Natural killer cell (primary cell): ENCODE results near the gene DHRS13. TPM values are rescaled to one million over a fixed set of nuclear protein-coding genes. Genes with fewer than 3 reads are reported as not detected.

Experiments
- ATAC-seq, 3 donors: fragments of 150-1000 bp in 2 of 3; fragments of 200-7000 bp in 1 of 3; cut with Tn5 transposase; 1 replicate in 1 of 3; 2 replicates in 2 of 3; pipeline ENCODE4 v1.10.0; 2021; ENCODE audit warnings: mild to moderate bottlenecking in 2 of 3, moderate library complexity in 2 of 3
- DNase-seq, 2 donors: peaks; one replicate each; pipeline versions ENCODE4 v3.0.0 to v3.0.0-alpha.2; 2013 to 2021; ENCODE audit warnings: mixed read lengths in 1 of 2
- H3K27ac ChIP-seq: one replicate; pipeline ENCODE4 v1.5.1; 2013; ENCODE audit warnings: mild to moderate bottlenecking, low read length
- H3K27me3 ChIP-seq: one replicate; pipeline ENCODE4 v1.6.1; 2013; ENCODE audit warnings: low read length; ENCODE audit not compliant: control insufficient read depth, insufficient read depth
- H3K36me3 ChIP-seq: one replicate; pipeline ENCODE4 v1.6.1; 2013; ENCODE audit warnings: low read length; ENCODE audit not compliant: control insufficient read depth, insufficient read depth
- H3K4me1 ChIP-seq: one replicate; pipeline ENCODE4 v1.6.1; 2013; ENCODE audit warnings: low read length; ENCODE audit not compliant: control insufficient read depth, insufficient read depth
- H3K4me3 ChIP-seq: one replicate; pipeline ENCODE4 v1.5.1; 2013; ENCODE audit warnings: low read length
- H3K9me3 ChIP-seq: one replicate; pipeline ENCODE4 v1.6.1; 2013; ENCODE audit warnings: low read length; ENCODE audit not compliant: control insufficient read depth, insufficient read depth
- H3K27ac Mint-ChIP-seq, 2 donors: one replicate each; pipeline ENCODE4 v1.8.0; 2022; ENCODE audit warnings: mild to moderate bottlenecking in 2 of 2, mixed read lengths in 2 of 2, moderate library complexity in 1 of 2
- H3K27me3 Mint-ChIP-seq, 2 donors: one replicate each; pipeline ENCODE4 v1.8.0; 2022; ENCODE audit warnings: low read depth in 2 of 2, mixed read lengths in 2 of 2
- H3K36me3 Mint-ChIP-seq: one replicate; pipeline ENCODE4 v1.8.0; 2022; ENCODE audit warnings: mixed read lengths
- H3K4me1 Mint-ChIP-seq, 2 donors: one replicate each; pipeline ENCODE4 v1.8.0; 2022; ENCODE audit warnings: mixed read lengths in 2 of 2
- H3K4me3 Mint-ChIP-seq: one replicate; pipeline ENCODE4 v1.8.0; 2022; ENCODE audit warnings: mild to moderate bottlenecking, moderate library complexity, mixed read lengths
- H3K9me3 Mint-ChIP-seq, 2 donors: one replicate each; pipeline ENCODE4 v1.8.0; 2022; ENCODE audit warnings: mixed read lengths in 2 of 2
- WGBS: methylation state at CpG from one replicate; pipeline ENCODE4 v1.1.7; 2013; ENCODE audit warnings: missing lambda C conversion rate; ENCODE audit not compliant: insufficient coverage; 5-methylcytosine and 5-hydroxymethylcytosine counted together
- intact Hi-C: fragments of 100-400 bp; cut with micrococcal nuclease; formaldehyde crosslinking; loops from one replicate; pipeline ENCODE4 v1.14.2; 2022
- total RNA-seq, 4 donors: library from RNA; stranded (reverse); fragments of 120-200 nt in 1 of 4; gene quantifications; one replicate each; pipeline versions ENCODE4 v1.2.3 to v1.2.4, GENCODE V29; 2013 to 2022
- TF ChIP-seq, protein P1 (sequence below): fragments of 200-600 bp; IDR thresholded peaks from one replicate; pipeline ENCODE4 v1.8.0; 2022; ENCODE audit warnings: antibody characterized with exemption

DHRS13 gene
- total RNA-seq, 3 donors from 2014 or later (not counting 1 experiment from before 2014, with no cell fraction given): 22.5 to 27.3 (median 23.2) TPM

- Histone ChIP-seq H3K27me3 (no peaks in the 10 kb centered on the region), H3K9me3 (no peaks in the 10 kb centered on the region), H3K4me3 (peak overlapping the region; percentile 14), H3K27ac (peak overlapping the region; percentile 94), H3K36me3 (peaks cover 36% of the 10 kb centered on the region), H3K4me1 (peaks cover 42% of the 10 kb centered on the region)
- DNase-seq (peak; percentile 35 to 93), ATAC-seq (peak; percentile 86 to 95 (median 93))
- TF ChIP-seq, protein P1, sequence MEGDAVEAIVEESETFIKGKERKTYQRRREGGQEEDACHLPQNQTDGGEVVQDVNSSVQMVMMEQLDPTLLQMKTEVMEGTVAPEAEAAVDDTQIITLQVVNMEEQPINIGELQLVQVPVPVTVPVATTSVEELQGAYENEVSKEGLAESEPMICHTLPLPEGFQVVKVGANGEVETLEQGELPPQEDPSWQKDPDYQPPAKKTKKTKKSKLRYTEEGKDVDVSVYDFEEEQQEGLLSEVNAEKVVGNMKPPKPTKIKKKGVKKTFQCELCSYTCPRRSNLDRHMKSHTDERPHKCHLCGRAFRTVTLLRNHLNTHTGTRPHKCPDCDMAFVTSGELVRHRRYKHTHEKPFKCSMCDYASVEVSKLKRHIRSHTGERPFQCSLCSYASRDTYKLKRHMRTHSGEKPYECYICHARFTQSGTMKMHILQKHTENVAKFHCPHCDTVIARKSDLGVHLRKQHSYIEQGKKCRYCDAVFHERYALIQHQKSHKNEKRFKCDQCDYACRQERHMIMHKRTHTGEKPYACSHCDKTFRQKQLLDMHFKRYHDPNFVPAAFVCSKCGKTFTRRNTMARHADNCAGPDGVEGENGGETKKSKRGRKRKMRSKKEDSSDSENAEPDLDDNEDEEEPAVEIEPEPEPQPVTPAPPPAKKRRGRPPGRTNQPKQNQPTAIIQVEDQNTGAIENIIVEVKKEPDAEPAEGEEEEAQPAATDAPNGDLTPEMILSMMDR: no peak
- Mint-ChIP-seq H3K36me3 (peaks cover 8% of the 10 kb centered on the region), H3K27ac (peak overlapping the region; percentile 92 to 100), H3K4me3 (peak overlapping the region; percentile 86), H3K9me3 (no peaks in the 10 kb centered on the region), H3K4me1 (peaks cover 59 to 64% of the 10 kb centered on the region in 2 donors), H3K27me3 (no peaks in the 10 kb centered on the region)
- WGBS: 0% methylated on average over 2 of the region's 2 CpGs
- intact Hi-C loops: loop anchor here (1.0 to 5.0 kb wide), 4 partner anchors 23 to 184 kb away; partner anchors contain the start of genes DHRS13 and TRAF4
Observed at GRCh38 chr17:28925912-28926365, 23.1 kb upstream of the DHRS13 start.

DNA sequence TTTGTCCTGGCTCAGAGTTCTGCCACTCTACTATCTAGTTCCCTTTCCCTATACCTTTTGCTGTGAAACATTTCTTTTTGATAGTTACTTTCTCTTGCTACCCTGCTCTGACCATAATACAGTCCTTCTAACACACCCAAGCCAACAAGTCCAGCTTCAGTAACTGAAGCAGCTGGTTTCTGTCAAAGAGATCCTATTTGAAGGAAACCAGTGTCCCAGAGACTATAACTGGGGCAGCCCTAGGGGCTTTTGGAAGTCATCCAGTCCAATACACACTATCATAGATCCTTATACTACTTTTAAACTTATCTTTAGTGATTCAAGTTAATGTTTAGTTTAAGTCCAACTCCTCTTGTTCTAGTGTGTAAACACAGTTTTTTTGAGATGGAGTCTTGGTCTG is 17.3 kb upstream of the DHRS13 start:
- no peaks in the 10 kb centered on the region for H3K9me3 ChIP-seq
- no peak overlapping the region for H3K27ac ChIP-seq
- TF ChIP-seq, protein P1: no peak
- Mint-ChIP-seq H3K4me3 (no peak overlapping the region), H3K4me1 (peaks cover 22 to 28% of the 10 kb centered on the region in 2 donors), H3K9me3 (no peaks in the 10 kb centered on the region), H3K36me3 (peaks cover 22% of the 10 kb centered on the region), H3K27ac (peak overlapping the region; percentile 8 to 56), H3K27me3 (no peaks in the 10 kb centered on the region)
- no peaks in the 10 kb centered on the region for H3K27me3 ChIP-seq
- H3K4me1 ChIP-seq: peaks cover 16% of the 10 kb centered on the region
- peaks cover 88% of the 10 kb centered on the region for H3K36me3 ChIP-seq
- H3K4me3 ChIP-seq: no peak overlapping the region
- intact Hi-C loops: no loop called here
- DNase-seq (no peak), ATAC-seq (no peak)

DNA sequence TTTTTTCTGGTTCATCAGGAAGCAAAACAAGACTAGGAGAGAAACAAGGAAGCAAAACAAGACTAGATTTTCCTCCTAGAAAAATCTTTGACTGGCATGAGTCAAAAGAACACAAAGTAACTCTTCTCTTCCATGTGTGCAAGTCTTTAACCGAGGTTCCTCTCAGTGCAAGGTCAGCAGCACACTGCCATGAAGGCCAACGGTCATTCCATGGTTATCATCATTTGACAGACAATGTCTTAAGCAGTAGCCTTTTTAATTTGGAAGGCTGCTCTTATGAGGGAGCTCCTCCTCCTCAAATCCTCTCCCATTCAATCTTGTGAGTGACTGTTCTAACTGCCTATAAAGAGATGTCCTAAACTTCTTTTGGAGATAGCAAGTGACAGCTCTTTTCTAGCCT is 15.4 kb upstream of the DHRS13 start:
- TF ChIP-seq, protein P1: no peak
- Histone ChIP-seq H3K4me1 (no peaks in the 10 kb centered on the region), H3K27me3 (no peaks in the 10 kb centered on the region), H3K4me3 (no peak overlapping the region), H3K27ac (no peak overlapping the region), H3K9me3 (no peaks in the 10 kb centered on the region), H3K36me3 (peaks cover 91% of the 10 kb centered on the region)
- intact Hi-C loops: no loop called here
- Mint-ChIP-seq H3K27me3 (no peaks in the 10 kb centered on the region), H3K4me1 (peaks cover 6 to 12% of the 10 kb centered on the region in 2 donors), H3K9me3 (no peaks in the 10 kb centered on the region), H3K4me3 (no peak overlapping the region), H3K36me3 (peaks cover 28% of the 10 kb centered on the region), H3K27ac (peak overlapping the region; percentile 36 to 56)
- WGBS: 84% methylated on average over 2 of the region's 2 CpGs
- DNase-seq (no peak), ATAC-seq (no peak)

DNA sequence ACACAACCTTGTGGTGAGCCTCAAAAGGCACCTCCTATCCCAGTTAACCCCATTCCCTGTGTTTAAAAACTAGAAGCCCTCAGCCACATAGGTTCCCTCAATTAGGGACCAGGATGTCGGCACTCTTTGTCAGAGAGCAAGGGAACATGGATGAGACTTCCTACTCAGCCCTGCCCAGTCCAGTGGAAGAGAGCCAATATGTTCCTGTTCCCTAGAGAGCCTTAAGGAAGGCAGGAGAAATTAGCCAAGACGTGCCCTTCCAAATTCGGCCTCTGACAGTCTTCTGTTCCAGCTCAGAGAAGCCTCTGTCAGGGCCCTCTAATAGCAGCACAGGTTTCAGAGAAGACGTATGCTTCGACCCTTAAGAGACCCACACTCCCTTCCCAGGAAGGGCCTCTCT is 14.6 kb upstream of the DHRS13 start:
- ATAC-seq: no peak
- Mint-ChIP-seq H3K9me3 (no peaks in the 10 kb centered on the region), H3K36me3 (peaks cover 22% of the 10 kb centered on the region), H3K27me3 (no peaks in the 10 kb centered on the region), H3K4me1 (peaks cover 6 to 9% of the 10 kb centered on the region in 2 donors), H3K4me3 (no peak overlapping the region), H3K27ac (peak overlapping the region; percentile 36 to 56)
- Histone ChIP-seq H3K27ac (no peak overlapping the region), H3K4me1 (no peaks in the 10 kb centered on the region), H3K4me3 (no peak overlapping the region), H3K36me3 (peaks cover 92% of the 10 kb centered on the region), H3K9me3 (no peaks in the 10 kb centered on the region), H3K27me3 (no peaks in the 10 kb centered on the region)
- WGBS: 96% methylated on average over 5 of the region's 5 CpGs
- TF ChIP-seq, protein P1: no peak
- intact Hi-C loops: no loop called here
- no peak for DNase-seq
